H7 (cell line): ENCODE measurements around the gene NUP214. TPM values are rescaled to one million over a fixed set of nuclear protein-coding genes. Genes with fewer than 3 reads are reported as not detected.
"Not testable (repeated sequence)": the region's sequence is repeated elsewhere in the genome, so short reads cannot be mapped to it uniquely, and the experiment has no call there.

ENCODE experiments used
- DNase-seq: peaks from one replicate; pipeline ENCODE4 v3.0.0; 2012
- H3K27me3 ChIP-seq: 2 replicates; pipeline ENCODE4 v1.6.0; 2011; ENCODE audit warnings: mild to moderate bottlenecking, low read length; ENCODE audit not compliant: control insufficient read depth, insufficient read depth
- H3K36me3 ChIP-seq: replicated peaks from 2 replicates; pipeline ENCODE4 v1.5.1; 2011; ENCODE audit warnings: low read length; ENCODE audit not compliant: control insufficient read depth, insufficient read depth
- H3K4me3 ChIP-seq: 2 replicates; pipeline ENCODE4 v1.5.1; 2011; ENCODE audit warnings: low read depth, mild to moderate bottlenecking, control low read depth, low read length, moderate library complexity; ENCODE audit not compliant: insufficient read depth
- total RNA-seq: library from RNA; depleted of rRNA; stranded (reverse); fragments of >200 nt; shearing (Covaris generic); gene quantifications from 2 replicates; pipeline ENCODE4 v1.2.3, GENCODE V29; 2014

Gene NUP214
- total RNA-seq, 1 experiment from 2014 or later = 26.5 TPM

DNA sequence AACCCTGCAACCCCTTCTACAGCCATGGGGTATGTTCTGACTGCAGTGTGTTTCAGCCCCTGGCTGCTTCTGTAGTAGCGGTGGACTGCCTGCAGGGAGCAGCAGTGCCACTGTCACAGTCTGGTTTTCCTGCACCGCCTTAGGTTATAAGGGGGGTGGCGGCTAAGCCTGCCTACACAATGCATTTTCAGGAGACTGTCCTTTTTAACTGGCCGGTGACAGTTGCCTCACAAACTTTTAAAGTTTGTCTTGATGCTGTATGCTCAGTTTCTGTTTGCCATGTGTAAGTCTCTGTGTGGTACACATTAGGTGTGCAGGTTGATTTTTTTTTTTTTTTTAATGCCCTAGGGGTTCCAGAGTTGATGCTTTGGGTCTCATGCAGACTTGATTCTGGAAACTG, 53.0 kb downstream of the NUP214 start:
- Histone ChIP-seq H3K4me3 (no peak overlapping the region), H3K27me3 (no peaks in the 10 kb centered on the region), H3K36me3 (peaks cover 18% of the 10 kb centered on the region)
- DNase-seq = peak; percentile 87

DNA sequence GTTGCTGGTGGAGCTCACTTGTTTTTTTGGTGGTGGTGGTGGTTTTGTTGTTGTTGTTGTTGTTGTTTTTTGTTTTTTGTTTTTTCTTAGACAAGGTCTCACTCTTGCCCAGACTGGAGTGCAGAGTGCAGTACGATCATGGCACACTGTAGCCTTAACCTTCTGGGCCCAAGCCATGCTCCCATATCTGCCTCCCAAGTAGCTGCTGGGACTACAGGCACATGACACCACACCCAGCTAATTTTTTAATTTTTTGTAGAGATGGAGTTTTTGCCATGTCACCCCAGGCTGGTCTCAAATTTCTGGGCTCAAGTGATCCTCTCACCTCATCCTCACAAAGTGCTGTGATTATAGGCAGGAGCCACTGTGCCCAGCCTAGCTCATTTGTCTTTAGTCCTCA, 53.5 kb downstream of the NUP214 start:
- no peak overlapping the region for H3K4me3 ChIP-seq
- peaks cover 18% of the 10 kb centered on the region for H3K36me3 ChIP-seq
- no peak for DNase-seq
- H3K27me3 ChIP-seq = no peaks in the 10 kb centered on the region

- Histone ChIP-seq H3K27me3 (no peaks in the 10 kb centered on the region), H3K4me3 (no peak overlapping the region), H3K36me3 (peaks cover 15% of the 10 kb centered on the region)
- DNase-seq = no peak
These were observed 54.3 kb downstream of the NUP214 start for GRCh38 chr9:131179561-131180219.

- no peaks in the 10 kb centered on the region for H3K27me3 ChIP-seq
- no peak for DNase-seq
- no peak overlapping the region for H3K4me3 ChIP-seq
- H3K36me3 ChIP-seq = peaks cover 13% of the 10 kb centered on the region
These were observed 55.1 kb downstream of the NUP214 start for GRCh38 chr9:131180454-131180853.

GRCh38 chr9:131181091-131181681, 55.8 kb downstream of the NUP214 start:
- Histone ChIP-seq H3K4me3 (no peak overlapping the region), H3K36me3 (peaks cover 12% of the 10 kb centered on the region), H3K27me3 (no peaks in the 10 kb centered on the region)
- DNase-seq = peak; percentile 32

- no peak overlapping the region for H3K4me3 ChIP-seq
- no peaks in the 10 kb centered on the region for H3K27me3 ChIP-seq
- DNase-seq = no peak
- H3K36me3 ChIP-seq = peaks cover 7% of the 10 kb centered on the region
These were observed 60.5 kb downstream of the NUP214 start for GRCh38 chr9:131185924-131186323.

GRCh38 chr9:131186622-131187021, 61.2 kb downstream of the NUP214 start:
- H3K36me3 ChIP-seq = peaks cover 5% of the 10 kb centered on the region

GRCh38 chr9:131187957-131188356, 62.6 kb downstream of the NUP214 start:
- no peaks in the 10 kb centered on the region for H3K27me3 ChIP-seq
- peaks cover 7% of the 10 kb centered on the region for H3K36me3 ChIP-seq
- no peak for DNase-seq
- H3K4me3 ChIP-seq = no peak overlapping the region

More at GRCh38 chr9:131186622-131187021, 61.2 kb downstream of the NUP214 start:
- Histone ChIP-seq H3K27me3 (no peaks in the 10 kb centered on the region), H3K4me3 (no peak overlapping the region)
- no peak for DNase-seq

- DNase-seq = no peak
- Histone ChIP-seq H3K4me3 (no peak overlapping the region), H3K36me3 (peaks cover 7% of the 10 kb centered on the region), H3K27me3 (no peaks in the 10 kb centered on the region)
These were observed 63.6 kb downstream of the NUP214 start for GRCh38 chr9:131188976-131189375.

- Histone ChIP-seq H3K27me3 (no peaks in the 10 kb centered on the region), H3K36me3 (peaks cover 7% of the 10 kb centered on the region), H3K4me3 (no peak overlapping the region)
- no peak for DNase-seq
These were observed 64.8 kb downstream of the NUP214 start for GRCh38 chr9:131190191-131190590.

GRCh38 chr9:131191032-131191431, 65.6 kb downstream of the NUP214 start:
- H3K4me3 ChIP-seq, DNase-seq, H3K36me3 ChIP-seq, H3K27me3 ChIP-seq: not testable (repeated sequence)

GRCh38 chr9:131191857-131192256, 66.5 kb downstream of the NUP214 start:
- H3K36me3 ChIP-seq = peaks cover 5% of the 10 kb centered on the region
- no peaks in the 10 kb centered on the region for H3K27me3 ChIP-seq
- H3K4me3 ChIP-seq = no peak overlapping the region
- no peak for DNase-seq

GRCh38 chr9:131193051-131193450, 67.7 kb downstream of the NUP214 start:
- DNase-seq = no peak
- H3K27me3 ChIP-seq = no peaks in the 10 kb centered on the region
- peaks cover 17% of the 10 kb centered on the region for H3K36me3 ChIP-seq
- H3K4me3 ChIP-seq = no peak overlapping the region

DNA sequence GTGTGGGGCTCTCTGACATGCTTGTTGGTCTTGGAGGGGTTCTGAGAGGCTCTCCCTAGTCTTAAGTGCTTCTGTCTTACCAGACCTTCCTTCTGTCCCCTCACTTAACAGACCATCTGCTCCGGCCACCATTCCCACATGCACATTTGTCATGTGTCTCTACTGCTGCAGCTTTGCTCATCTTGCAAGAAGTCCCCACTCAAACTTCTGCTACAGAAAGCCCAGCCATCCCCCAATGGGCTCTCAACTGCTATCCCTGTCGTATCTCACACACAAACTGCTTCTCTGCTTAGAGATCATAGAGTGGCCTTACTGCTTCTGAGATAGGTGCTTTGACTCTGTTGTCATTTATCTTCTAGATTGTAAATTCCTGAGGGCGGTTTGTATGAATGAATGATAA, 69.4 kb downstream of the NUP214 start:
- Histone ChIP-seq H3K4me3 (no peak overlapping the region), H3K36me3 (peaks cover 22% of the 10 kb centered on the region), H3K27me3 (no peaks in the 10 kb centered on the region)
- no peak for DNase-seq

DNA sequence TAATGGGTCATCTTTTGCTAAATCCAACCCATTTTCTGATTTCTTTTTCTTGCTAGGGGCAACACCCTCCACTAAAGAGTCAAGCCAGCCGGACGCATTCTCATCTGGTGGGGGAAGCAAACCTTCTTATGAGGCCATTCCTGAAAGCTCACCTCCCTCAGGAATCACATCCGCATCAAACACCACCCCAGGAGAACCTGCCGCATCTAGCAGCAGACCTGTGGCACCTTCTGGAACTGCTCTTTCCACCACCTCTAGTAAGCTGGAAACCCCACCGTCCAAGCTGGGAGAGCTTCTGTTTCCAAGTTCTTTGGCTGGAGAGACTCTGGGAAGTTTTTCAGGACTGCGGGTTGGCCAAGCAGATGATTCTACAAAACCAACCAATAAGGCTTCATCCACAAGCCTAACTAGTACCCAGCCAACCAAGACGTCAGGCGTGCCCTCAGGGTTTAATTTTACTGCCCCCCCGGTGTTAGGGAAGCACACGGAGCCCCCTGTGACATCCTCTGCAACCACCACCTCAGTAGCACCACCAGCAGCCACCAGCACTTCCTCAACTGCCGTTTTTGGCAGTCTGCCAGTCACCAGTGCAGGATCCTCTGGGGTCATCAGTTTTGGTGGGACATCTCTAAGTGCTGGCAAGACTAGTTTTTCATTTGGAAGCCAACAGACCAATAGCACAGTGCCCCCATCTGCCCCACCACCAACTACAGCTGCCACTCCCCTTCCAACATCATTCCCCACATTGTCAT, 72.0 kb downstream of the NUP214 start:
- Histone ChIP-seq H3K27me3 (no peaks in the 10 kb centered on the region), H3K4me3 (no peak overlapping the region), H3K36me3 (peaks cover 28% of the 10 kb centered on the region)
- DNase-seq = no peak
